Measurements from ENCODE around the gene CHRNB2.

DNA sequence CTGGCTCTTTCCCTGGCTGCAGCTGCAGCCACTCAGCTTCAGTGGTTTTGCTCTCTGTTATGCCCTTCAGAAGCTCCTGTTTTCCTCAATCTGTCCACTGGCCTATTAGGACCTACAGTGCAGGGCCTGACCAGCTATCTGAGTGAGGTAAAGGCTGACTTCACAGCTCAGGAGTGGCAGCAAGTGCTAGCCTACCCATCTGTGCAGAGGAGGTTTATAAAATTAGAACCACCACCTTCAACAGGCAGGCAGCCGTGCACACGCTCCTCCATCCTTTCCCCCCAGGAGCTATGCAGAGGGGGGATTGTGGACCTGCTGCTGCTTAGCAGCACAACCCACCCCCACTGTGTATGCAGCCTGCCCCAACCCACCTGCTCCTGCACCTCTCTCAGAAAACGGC, 32.1 kb downstream of the CHRNB2 start:
- TF ChIP-seq EZH2phosphoT487 (IDR thresholded peaks at IDR 0.05; ENCODE audit: insufficient read depth, low read depth) (no peak), EZH2 (IDR thresholded peaks at IDR 0.05; ENCODE audit: insufficient read depth, poor library complexity, severe bottlenecking) (no peak)

Data from GM23248 (cell line).